ENCODE measurements around the gene GALNT12. TPM values are rescaled to one million over a fixed set of nuclear protein-coding genes. Genes with fewer than 3 reads are reported as not detected.

The GALNT12 gene
- total RNA-seq, 1 donor from 2014 or later, result not detected

DNA sequence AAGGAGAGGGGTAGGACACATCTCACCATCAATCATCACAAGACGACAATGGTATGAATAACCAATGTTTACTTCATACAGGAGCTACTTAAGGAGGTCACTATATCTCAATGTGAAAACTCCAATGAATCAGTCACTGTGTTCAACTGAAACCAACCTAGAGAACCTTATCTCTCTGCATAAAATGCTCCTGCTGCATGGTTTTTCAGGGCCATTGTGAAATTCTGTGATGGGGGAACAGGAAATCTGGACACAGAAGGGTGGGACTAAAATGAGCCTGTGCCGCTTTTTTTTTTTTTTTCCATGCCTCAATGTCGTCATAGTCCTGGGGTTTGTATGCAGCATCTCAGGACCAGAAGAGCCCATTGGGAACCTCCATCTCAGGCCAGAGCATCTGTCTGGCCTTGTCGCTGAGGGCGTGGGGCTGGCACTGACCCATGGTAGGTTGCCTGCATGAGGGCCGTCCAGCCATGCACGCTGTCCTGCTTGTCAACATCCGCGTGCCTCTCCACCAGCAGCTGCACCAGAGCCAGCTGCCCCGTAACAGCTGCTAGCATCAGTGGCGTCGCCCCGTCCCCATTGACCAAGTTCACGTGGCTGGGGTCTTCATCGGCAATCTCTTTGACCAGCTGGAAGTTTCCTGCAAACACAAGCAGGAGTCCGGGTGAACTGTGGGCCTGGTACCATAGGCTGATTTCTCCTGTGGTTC lies 23.8 kb upstream of the GALNT12 start:
- Mint-ChIP-seq H3K36me3 (ENCODE audit: unreplicated experiment) (peaks cover 20% of the 10 kb centered on the region), H3K27me3 (ENCODE audit: unreplicated experiment) (no peaks in the 10 kb centered on the region), H3K27ac (ENCODE audit: unreplicated experiment) (no peak overlapping the region), H3K4me1 (ENCODE audit: unreplicated experiment) (peaks cover 4% of the 10 kb centered on the region), H3K4me3 (ENCODE audit: unreplicated experiment) (no peak overlapping the region), H3K9me3 (ENCODE audit: unreplicated experiment) (no peaks in the 10 kb centered on the region)
- peak; percentile 69 for DNase-seq (ENCODE audit: extremely low spot score, unreplicated experiment)
- TF ChIP-seq, protein P1, sequence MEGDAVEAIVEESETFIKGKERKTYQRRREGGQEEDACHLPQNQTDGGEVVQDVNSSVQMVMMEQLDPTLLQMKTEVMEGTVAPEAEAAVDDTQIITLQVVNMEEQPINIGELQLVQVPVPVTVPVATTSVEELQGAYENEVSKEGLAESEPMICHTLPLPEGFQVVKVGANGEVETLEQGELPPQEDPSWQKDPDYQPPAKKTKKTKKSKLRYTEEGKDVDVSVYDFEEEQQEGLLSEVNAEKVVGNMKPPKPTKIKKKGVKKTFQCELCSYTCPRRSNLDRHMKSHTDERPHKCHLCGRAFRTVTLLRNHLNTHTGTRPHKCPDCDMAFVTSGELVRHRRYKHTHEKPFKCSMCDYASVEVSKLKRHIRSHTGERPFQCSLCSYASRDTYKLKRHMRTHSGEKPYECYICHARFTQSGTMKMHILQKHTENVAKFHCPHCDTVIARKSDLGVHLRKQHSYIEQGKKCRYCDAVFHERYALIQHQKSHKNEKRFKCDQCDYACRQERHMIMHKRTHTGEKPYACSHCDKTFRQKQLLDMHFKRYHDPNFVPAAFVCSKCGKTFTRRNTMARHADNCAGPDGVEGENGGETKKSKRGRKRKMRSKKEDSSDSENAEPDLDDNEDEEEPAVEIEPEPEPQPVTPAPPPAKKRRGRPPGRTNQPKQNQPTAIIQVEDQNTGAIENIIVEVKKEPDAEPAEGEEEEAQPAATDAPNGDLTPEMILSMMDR (IDR thresholded peaks at IDR 0.05), result no peak

- peaks cover 23% of the 10 kb centered on the region for H3K36me3 Mint-ChIP-seq (ENCODE audit: unreplicated experiment)
- no peaks in the 10 kb centered on the region for H3K9me3 Mint-ChIP-seq (ENCODE audit: unreplicated experiment)
- no peaks in the 10 kb centered on the region for H3K27me3 Mint-ChIP-seq (ENCODE audit: unreplicated experiment)
- H3K4me3 Mint-ChIP-seq (ENCODE audit: unreplicated experiment), result no peak overlapping the region
- TF ChIP-seq, protein P1 (IDR thresholded peaks at IDR 0.05), result no peak
- DNase-seq (ENCODE audit: extremely low spot score, unreplicated experiment), result peak; percentile 80
- H3K4me1 Mint-ChIP-seq (ENCODE audit: unreplicated experiment), result no peaks in the 10 kb centered on the region
- no peak overlapping the region for H3K27ac Mint-ChIP-seq (ENCODE audit: unreplicated experiment)
Measured at GRCh38 chr9:98784831-98785806, 22.4 kb upstream of the GALNT12 start.

GRCh38 chr9:98786750-98787510 lies 20.5 kb upstream of the GALNT12 start:
- H3K4me3 Mint-ChIP-seq (ENCODE audit: unreplicated experiment), result no peak overlapping the region
- no peaks in the 10 kb centered on the region for H3K27me3 Mint-ChIP-seq (ENCODE audit: unreplicated experiment)
- peak; percentile 56 for DNase-seq (ENCODE audit: extremely low spot score, unreplicated experiment)
- H3K36me3 Mint-ChIP-seq (ENCODE audit: unreplicated experiment), result peaks cover 15% of the 10 kb centered on the region
- H3K4me1 Mint-ChIP-seq (ENCODE audit: unreplicated experiment), result peaks cover 13% of the 10 kb centered on the region
- no peaks in the 10 kb centered on the region for H3K9me3 Mint-ChIP-seq (ENCODE audit: unreplicated experiment)
- H3K27ac Mint-ChIP-seq (ENCODE audit: unreplicated experiment), result no peak overlapping the region
- TF ChIP-seq, protein P1 (IDR thresholded peaks at IDR 0.05), result no peak

- no peaks in the 10 kb centered on the region for H3K27me3 Mint-ChIP-seq (ENCODE audit: unreplicated experiment)
- H3K9me3 Mint-ChIP-seq (ENCODE audit: unreplicated experiment), result no peaks in the 10 kb centered on the region
- DNase-seq (ENCODE audit: extremely low spot score, unreplicated experiment), result peak; percentile 63
- H3K4me3 Mint-ChIP-seq (ENCODE audit: unreplicated experiment), result no peak overlapping the region
- peaks cover 16% of the 10 kb centered on the region for H3K4me1 Mint-ChIP-seq (ENCODE audit: unreplicated experiment)
- peaks cover 11% of the 10 kb centered on the region for H3K36me3 Mint-ChIP-seq (ENCODE audit: unreplicated experiment)
- no peak overlapping the region for H3K27ac Mint-ChIP-seq (ENCODE audit: unreplicated experiment)
- TF ChIP-seq, protein P1 (IDR thresholded peaks at IDR 0.05), result no peak
Measured at GRCh38 chr9:98787766-98788335, 19.6 kb upstream of the GALNT12 start.
